Subcutaneous adipose tissue (tissue), 4 donors: ENCODE data around the gene KNDC1. TPM values are rescaled to one million over a fixed set of nuclear protein-coding genes. Genes with fewer than 3 reads are reported as not detected.

Experiments
- total RNA-seq, 4 donors: library from RNA; depleted of rRNA; stranded (reverse); fragments of >200 nt; gene quantifications; one replicate each; pipeline ENCODE4 v1.1.0, GENCODE V29; 2016
- TF ChIP-seq, protein P1 (sequence below): fragments of 450-650 bp; IDR thresholded peaks from one replicate; pipeline ENCODE4 v1.5.1; 2016; ENCODE audit warnings: low read depth, mild to moderate bottlenecking, control low read depth, antibody characterized with exemption, moderate library complexity

Gene KNDC1
- total RNA-seq, 4 donors from 2014 or later: not detected

DNA sequence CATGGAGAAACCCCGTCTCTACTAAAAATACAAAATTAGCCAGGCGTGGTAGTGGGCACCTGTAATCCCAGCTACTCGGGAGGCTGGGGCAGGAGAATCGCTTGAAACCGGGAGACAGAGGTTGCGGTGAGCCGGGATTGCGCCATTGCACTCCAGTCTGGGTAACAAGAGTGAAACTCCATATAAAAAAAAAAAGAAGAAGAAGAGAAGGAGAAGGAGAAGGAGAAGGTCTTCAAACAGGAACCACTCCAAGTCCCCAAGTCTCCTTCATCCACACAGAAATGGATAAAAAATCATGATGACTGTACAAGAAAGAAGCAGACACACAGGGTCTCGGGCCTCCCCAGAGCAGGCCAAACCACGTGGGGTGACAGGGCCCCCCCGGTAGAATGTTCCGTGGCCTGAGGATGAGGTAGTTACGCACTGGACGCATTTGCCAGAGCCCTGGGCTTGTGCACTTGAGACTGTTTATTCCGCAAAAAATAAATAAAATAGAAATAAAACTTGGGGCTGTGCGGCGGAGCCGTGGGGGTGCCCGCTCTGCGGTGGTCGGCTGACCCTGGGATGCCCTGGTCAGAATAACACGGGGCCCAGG, 93.4 kb downstream of the KNDC1 start:
- TF ChIP-seq, protein P1, sequence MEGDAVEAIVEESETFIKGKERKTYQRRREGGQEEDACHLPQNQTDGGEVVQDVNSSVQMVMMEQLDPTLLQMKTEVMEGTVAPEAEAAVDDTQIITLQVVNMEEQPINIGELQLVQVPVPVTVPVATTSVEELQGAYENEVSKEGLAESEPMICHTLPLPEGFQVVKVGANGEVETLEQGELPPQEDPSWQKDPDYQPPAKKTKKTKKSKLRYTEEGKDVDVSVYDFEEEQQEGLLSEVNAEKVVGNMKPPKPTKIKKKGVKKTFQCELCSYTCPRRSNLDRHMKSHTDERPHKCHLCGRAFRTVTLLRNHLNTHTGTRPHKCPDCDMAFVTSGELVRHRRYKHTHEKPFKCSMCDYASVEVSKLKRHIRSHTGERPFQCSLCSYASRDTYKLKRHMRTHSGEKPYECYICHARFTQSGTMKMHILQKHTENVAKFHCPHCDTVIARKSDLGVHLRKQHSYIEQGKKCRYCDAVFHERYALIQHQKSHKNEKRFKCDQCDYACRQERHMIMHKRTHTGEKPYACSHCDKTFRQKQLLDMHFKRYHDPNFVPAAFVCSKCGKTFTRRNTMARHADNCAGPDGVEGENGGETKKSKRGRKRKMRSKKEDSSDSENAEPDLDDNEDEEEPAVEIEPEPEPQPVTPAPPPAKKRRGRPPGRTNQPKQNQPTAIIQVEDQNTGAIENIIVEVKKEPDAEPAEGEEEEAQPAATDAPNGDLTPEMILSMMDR: no peak

DNA sequence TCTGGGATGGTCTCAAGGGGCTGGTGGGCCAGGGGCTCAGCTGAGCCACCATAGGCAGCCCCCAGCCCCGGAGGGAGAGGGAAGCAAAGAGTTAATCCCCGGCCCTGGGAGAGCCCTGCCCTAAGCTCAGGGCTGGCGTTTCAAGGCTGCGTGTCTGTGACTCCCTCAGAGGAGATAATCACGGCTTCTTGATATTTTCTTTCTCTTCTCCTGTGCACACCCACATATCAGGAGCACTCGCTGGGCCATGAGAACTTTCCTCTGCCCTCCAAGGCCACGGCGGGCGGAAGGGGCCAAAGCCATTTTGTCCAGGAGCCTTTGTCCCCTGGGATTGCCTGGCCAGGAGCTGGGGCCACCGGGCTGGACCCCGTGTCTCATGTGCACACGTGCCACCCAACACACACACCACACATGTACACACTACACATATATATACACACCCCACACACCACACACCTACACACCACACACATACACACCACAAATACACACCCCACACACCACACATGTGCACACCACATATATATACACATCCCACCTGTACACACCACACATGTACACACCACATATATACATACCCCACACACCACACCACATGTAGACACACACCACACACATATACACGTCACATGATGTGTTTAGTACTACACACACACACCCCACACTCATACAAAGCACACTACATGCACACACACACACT, 94.6 kb downstream of the KNDC1 start:
- TF ChIP-seq, protein P1: no peak

DNA sequence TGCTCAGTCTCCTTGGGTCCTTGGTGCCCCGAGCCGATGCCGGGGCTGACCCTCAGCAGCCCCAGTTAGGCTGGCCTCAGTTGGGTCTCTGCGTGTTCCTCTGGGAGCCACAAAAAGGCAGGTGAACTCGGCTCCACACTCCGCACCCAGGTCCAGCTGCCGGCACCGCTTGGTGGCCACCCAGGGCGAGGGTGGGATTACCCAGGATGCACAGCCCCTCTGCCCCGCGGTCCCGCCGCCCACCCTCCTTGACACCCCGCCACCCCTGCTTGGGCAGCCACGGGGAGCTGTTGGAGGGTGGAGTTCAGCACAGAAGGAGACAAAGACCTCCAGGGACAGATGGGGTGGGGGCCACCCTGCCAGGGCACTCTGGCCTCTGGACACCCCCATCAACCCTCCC, 95.3 kb downstream of the KNDC1 start:
- TF ChIP-seq, protein P1: no peak

DNA sequence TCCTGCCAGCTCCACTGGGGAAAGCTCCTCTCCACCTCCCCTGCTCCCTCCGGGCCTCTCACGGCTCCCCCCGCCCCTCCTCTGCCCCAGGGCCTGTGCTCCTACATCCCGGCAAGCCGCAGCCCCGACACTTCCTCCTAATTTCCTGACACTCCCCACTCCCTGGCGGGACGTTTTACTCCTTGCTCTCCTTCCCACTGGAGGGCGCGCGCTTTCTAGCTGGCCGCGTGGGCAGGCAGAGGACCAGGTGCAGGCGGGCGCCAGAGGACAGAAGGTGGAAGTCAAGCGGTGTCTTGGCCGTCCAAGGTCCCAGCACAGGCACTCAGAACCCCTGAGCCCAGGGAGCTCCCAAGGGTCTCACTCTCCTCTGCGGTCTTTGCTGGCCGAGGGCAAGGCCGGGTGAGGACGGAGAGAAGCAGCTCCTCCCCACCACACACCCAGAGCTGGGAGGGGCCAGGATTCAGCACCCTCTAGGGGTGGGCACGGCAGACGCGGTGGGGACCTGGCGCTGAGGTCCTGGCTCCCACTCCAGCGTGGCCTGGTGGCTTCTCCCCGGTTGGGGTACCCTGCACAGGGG, 97.6 kb downstream of the KNDC1 start:
- TF ChIP-seq, protein P1: no peak

DNA sequence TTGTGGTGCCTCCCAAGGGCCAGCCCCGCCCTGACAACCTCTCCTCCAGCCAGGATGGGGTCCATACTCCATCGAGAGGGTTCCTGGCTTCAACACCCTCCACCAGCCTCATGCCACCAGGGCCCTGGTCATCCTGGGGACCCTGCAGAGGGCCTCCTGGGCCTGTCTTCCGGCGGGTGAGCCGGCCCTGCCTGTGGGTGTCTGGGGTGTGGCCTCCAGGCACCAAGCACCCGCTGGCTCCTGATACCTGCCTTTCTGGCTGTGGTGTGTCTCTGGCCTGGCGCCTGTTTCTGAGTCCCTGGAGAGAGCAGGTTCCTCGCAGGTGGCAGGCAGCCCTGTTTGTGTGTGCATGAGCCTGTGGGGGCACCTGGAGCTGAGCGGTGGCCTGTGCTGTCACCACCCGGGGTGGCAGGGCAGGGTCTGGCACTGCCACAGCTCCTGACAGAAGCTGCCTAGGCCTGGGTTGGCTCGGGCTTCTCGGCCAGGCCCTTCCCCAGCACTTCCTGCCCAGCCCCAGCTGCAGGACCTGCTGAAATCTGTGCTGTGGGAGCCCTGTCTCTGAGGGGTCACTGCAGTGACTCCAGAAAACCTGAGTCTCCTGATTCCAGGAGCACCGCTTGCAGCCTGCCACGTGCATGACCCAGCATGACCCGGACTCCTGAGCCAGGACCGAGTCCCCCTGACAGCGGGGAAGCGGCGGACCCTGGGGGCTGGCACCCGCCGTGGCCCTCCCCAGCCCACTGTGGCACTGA, 98.2 kb downstream of the KNDC1 start:
- TF ChIP-seq, protein P1: no peak

DNA sequence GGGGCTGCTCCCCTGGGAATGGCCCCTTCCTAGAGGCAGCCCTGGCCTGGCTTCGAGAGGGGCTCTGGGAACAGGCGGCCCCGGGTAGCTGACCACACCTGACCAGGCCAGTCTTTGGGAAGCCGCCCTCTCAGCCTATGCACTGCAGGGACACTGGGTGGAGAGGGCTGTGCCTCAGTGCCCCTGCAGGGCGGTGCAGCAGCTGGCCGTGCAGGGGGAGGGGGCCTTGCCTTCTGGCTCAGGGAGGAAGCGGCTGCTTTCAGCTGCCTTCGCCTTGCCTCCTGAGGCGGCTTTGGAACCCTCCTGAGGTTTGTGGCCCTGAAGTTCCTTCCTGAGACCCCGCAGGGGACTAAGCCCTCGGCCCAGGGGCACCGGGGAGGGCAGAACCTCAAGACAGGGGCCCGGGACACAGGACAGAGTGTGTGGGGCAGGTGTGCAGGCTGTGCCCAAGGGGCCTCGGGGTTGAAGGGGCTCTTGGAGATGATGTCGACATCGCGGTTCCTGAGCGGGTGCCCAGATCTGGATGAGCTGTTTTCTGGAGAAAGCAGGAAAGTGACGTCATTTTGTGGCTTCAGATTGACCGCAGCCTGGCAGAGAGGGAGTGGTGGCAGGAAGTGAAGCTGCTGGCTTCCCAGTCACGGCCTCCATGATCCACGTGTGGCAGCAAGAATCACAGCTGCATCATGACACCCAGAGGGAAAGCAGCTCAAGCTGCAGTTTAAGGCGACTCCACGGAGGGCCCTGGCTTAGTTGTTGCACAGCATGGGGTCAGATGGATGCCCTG, 99.0 kb downstream of the KNDC1 start:
- TF ChIP-seq, protein P1: no peak
